Astrocyte (in vitro differentiated cells and primary cell): ENCODE measurements around the gene FRMD4A. TPM values are rescaled to one million over a fixed set of nuclear protein-coding genes. Genes with fewer than 3 reads are reported as not detected.
A peak's percentile ranks its signal among the peaks of the same experiment; 100 is the strongest.

Source experiments
- DNase-seq: peaks from one replicate; pipeline ENCODE4 v3.0.0-alpha.2; 2010; ENCODE audit warnings: low read depth
- FAIRE-seq: peaks from 2 replicates; lab custom pipeline; 2011; peaks lifted over from hg19 to GRCh38; lab: Jason Lieb, UNC
- H2AFZ ChIP-seq: 2 replicates; pipeline ENCODE4 v1.6.0; 2012; ENCODE audit warnings: low read depth, low read length, inconsistent platforms
- H3K27ac ChIP-seq: 2 replicates; pipeline ENCODE4 v1.5.1; 2011; ENCODE audit warnings: low read depth, low read length, inconsistent platforms
- H3K27me3 ChIP-seq: 2 replicates; pipeline ENCODE4 v1.6.0; 2011; ENCODE audit warnings: low read length, inconsistent platforms; ENCODE audit not compliant: insufficient read depth
- H3K36me3 ChIP-seq: 2 replicates; pipeline ENCODE4 v1.5.1; 2011; ENCODE audit warnings: low read length, inconsistent platforms; ENCODE audit not compliant: insufficient read depth
- H3K4me1 ChIP-seq: 2 replicates; pipeline ENCODE4 v1.5.1; 2011; ENCODE audit warnings: low read length, inconsistent platforms; ENCODE audit not compliant: insufficient read depth
- H3K4me2 ChIP-seq: 2 replicates; pipeline ENCODE4 v1.6.0; 2012; ENCODE audit warnings: low read length, inconsistent platforms
- H3K4me3 ChIP-seq: 2 replicates; pipeline ENCODE4 v1.5.1; 2011; ENCODE audit warnings: low read depth, mild to moderate bottlenecking, low read length, inconsistent platforms; ENCODE audit not compliant: insufficient read depth
- H3K79me2 ChIP-seq: 2 replicates; pipeline ENCODE4 v1.6.0; 2012; ENCODE audit warnings: mild to moderate bottlenecking, low read length, inconsistent platforms; ENCODE audit not compliant: insufficient read depth
- H3K9ac ChIP-seq: 2 replicates; pipeline ENCODE4 v1.6.0; 2012; ENCODE audit warnings: mild to moderate bottlenecking, low read length, inconsistent platforms
- H3K9me3 ChIP-seq: 2 replicates; pipeline ENCODE4 v1.5.1; 2012; ENCODE audit warnings: low read depth, mild to moderate bottlenecking, low read length, inconsistent platforms; ENCODE audit not compliant: insufficient read depth
- H4K20me1 ChIP-seq: 2 replicates; pipeline ENCODE4 v1.6.0; 2012; ENCODE audit warnings: low read length, inconsistent platforms; ENCODE audit not compliant: insufficient read depth
- H3K27ac Mint-ChIP-seq: one replicate; pipeline ENCODE4 v1.8.0; 2021; ENCODE audit warnings: mild to moderate bottlenecking, mixed read lengths; ENCODE audit not compliant: unreplicated experiment
- H3K27me3 Mint-ChIP-seq: one replicate; pipeline ENCODE4 v1.8.0; 2021; ENCODE audit warnings: low read depth, mixed read lengths; ENCODE audit not compliant: unreplicated experiment
- H3K36me3 Mint-ChIP-seq: one replicate; pipeline ENCODE4 v1.8.0; 2021; ENCODE audit warnings: low read depth, mixed read lengths; ENCODE audit not compliant: unreplicated experiment
- H3K4me1 Mint-ChIP-seq: one replicate; pipeline ENCODE4 v1.8.0; 2021; ENCODE audit warnings: low read depth, mixed read lengths; ENCODE audit not compliant: unreplicated experiment
- H3K4me3 Mint-ChIP-seq: one replicate; pipeline ENCODE4 v1.8.0; 2021; ENCODE audit warnings: mild to moderate bottlenecking, moderate library complexity, mixed read lengths; ENCODE audit not compliant: unreplicated experiment
- H3K9me3 Mint-ChIP-seq: one replicate; pipeline ENCODE4 v1.8.0; 2021; ENCODE audit warnings: mild to moderate bottlenecking, mixed read lengths; ENCODE audit not compliant: unreplicated experiment
- EZH2 ChIP-seq: IDR thresholded peaks from 2 replicates; pipeline ENCODE4 v1.6.1; 2012; ENCODE audit warnings: mild to moderate bottlenecking, low read length, inconsistent platforms; ENCODE audit not compliant: insufficient read depth
- total RNA-seq: library from RNA; stranded (reverse); gene quantifications from 2 replicates; pipeline ENCODE4 v1.2.1, GENCODE V29; 2021
- TF ChIP-seq, protein P1 (sequence below): IDR thresholded peaks from 2 replicates; pipeline ENCODE4 v1.5.1; 2011; ENCODE audit warnings: low read depth, mild to moderate bottlenecking, inconsistent platforms, low read length, moderate library complexity; ENCODE audit not compliant: insufficient read depth

Gene FRMD4A
- total RNA-seq, 1 donor from 2014 or later, result 82.5 TPM

DNA sequence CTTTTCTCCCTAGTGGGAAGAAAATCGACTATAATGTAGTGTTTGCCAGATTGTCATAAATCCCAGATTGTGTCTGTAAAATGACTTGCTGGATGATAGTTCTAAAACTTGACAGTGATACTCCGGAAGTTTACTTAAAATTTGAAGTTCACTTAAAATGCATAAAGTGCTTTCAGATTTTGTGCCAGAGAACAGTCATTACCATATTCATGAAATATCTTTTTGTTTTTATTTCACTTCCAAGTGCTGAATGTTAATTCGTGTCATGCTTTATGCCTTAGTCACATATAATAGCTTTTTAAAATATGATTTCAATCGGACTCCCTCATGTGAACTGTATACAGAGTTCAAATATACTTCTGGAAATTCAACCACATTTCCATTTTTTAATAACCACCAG is 713.6 kb downstream of the FRMD4A start:
- Mint-ChIP-seq H3K9me3 (no peaks in the 10 kb centered on the region), H3K27me3 (no peaks in the 10 kb centered on the region), H3K36me3 (peaks cover 5% of the 10 kb centered on the region), H3K4me1 (peaks cover 28% of the 10 kb centered on the region), H3K27ac (no peak overlapping the region), H3K4me3 (no peak overlapping the region)
- DNase-seq, result peak; percentile 30
- H3K9ac ChIP-seq, result no peak overlapping the region
- no peak for TF ChIP-seq EZH2
- TF ChIP-seq, protein P1, sequence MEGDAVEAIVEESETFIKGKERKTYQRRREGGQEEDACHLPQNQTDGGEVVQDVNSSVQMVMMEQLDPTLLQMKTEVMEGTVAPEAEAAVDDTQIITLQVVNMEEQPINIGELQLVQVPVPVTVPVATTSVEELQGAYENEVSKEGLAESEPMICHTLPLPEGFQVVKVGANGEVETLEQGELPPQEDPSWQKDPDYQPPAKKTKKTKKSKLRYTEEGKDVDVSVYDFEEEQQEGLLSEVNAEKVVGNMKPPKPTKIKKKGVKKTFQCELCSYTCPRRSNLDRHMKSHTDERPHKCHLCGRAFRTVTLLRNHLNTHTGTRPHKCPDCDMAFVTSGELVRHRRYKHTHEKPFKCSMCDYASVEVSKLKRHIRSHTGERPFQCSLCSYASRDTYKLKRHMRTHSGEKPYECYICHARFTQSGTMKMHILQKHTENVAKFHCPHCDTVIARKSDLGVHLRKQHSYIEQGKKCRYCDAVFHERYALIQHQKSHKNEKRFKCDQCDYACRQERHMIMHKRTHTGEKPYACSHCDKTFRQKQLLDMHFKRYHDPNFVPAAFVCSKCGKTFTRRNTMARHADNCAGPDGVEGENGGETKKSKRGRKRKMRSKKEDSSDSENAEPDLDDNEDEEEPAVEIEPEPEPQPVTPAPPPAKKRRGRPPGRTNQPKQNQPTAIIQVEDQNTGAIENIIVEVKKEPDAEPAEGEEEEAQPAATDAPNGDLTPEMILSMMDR, result no peak
- H3K4me1 ChIP-seq, result peaks cover 17% of the 10 kb centered on the region
- no peak overlapping the region for H3K27ac ChIP-seq
- H3K27me3 ChIP-seq, result no peaks in the 10 kb centered on the region
- no peaks in the 10 kb centered on the region for H3K9me3 ChIP-seq
- no peak overlapping the region for H3K4me2 ChIP-seq
- peak; percentile 75 for FAIRE-seq
- H4K20me1 ChIP-seq, result no peaks in the 10 kb centered on the region
- H2AFZ ChIP-seq, result no peak overlapping the region
- H3K36me3 ChIP-seq, result peaks cover 16% of the 10 kb centered on the region
- H3K4me3 ChIP-seq, result no peak overlapping the region
- H3K79me2 ChIP-seq, result no peaks in the 10 kb centered on the region

DNA sequence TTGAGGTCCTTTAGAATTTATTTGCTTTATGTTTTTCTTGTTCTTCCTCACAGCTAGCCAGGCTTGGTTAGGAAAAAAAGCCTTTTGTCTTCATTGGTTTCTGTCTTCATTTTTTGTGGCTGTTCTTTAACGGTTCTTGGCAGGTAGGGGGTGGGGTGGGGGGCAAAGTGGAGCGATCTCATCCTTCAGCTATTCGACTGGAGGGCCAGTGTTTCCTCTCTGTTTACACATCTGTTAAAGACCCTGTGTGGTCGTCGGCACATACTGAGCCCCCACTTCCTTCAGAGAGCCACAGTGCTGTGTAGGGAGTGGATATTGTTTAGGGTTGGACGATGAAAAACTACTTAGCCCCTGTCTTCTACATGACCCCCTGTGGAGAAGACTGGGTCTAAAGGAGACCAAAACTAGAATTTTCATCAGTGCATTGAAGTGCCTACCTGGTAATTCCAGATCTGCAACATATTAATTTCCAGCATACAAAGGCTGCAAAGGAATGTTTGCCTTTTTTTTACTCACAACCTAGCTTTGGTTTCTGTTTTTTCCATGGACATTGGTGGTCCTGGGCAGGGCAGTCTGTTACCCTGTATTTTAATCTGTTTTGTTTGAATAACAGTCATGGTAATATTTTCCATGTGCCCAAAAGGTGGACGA is 714.9 kb downstream of the FRMD4A start:
- Histone ChIP-seq H3K4me2 (peak overlapping the region; percentile 57), H3K9me3 (no peaks in the 10 kb centered on the region), H3K27ac (peak overlapping the region; percentile 39), H3K79me2 (no peaks in the 10 kb centered on the region), H3K9ac (peak overlapping the region; percentile 41), H3K4me3 (no peak overlapping the region), H2AFZ (no peak overlapping the region), H3K27me3 (no peaks in the 10 kb centered on the region), H3K4me1 (peaks cover 17% of the 10 kb centered on the region), H4K20me1 (no peaks in the 10 kb centered on the region), H3K36me3 (peaks cover 21% of the 10 kb centered on the region)
- H3K36me3 Mint-ChIP-seq, result peaks cover 5% of the 10 kb centered on the region
- TF ChIP-seq, protein P1, result no peak
- H3K9me3 Mint-ChIP-seq, result no peaks in the 10 kb centered on the region
- no peak for FAIRE-seq
- peak; percentile 42 for DNase-seq
- peaks cover 29% of the 10 kb centered on the region for H3K4me1 Mint-ChIP-seq
- no peak overlapping the region for H3K4me3 Mint-ChIP-seq
- peak overlapping the region; percentile 76 for H3K27ac Mint-ChIP-seq
- H3K27me3 Mint-ChIP-seq, result no peaks in the 10 kb centered on the region
